K562 (cell line): ENCODE measurements around the gene CRACDL. TPM values are rescaled to one million over a fixed set of nuclear protein-coding genes. Genes with fewer than 3 reads are reported as not detected.

Experiments used
- ATAC-seq: fragments of 200-7000 bp; cut with Tn5 transposase; 3 replicates; pipeline ENCODE4 v1.9.1; 2020; ENCODE audit warnings: moderate library complexity
- BruUV-seq: library from RNA; stranded (reverse); fragments of 400-500 nt; replicated peaks from 2 replicates; lab custom pipeline; 2021; lab: Mats Ljungman, UMichigan
- CTCF ChIA-PET: fragments of 300-600 bp; formaldehyde crosslinking; extraction: SDS; loops from one replicate; lab custom pipeline; 2021; ENCODE audit warnings: low intra/inter-chr PET ratio; lab: Yijun Ruan, JAX
- POLR2A ChIA-PET: fragments of 300-600, 350-650 bp; sonication (Branson Sonifier 250); formaldehyde crosslinking; extraction: SDS; loops from one replicate; lab custom pipeline; 2021; ENCODE audit warnings: antibody characterized with exemption, inconsistent platforms; lab: Yijun Ruan, JAX
- DNase-seq, 4 experiments: peaks; one replicate each; pipeline versions ENCODE4 v3.0.0 to v3.0.0-alpha.2; 2011 to 2018; ENCODE audit warnings: low spot score in 3 of 4, mixed read lengths in 3 of 4; ENCODE audit errors: extremely low read depth in 1 of 4
- FAIRE-seq: peaks from 2 replicates; lab custom pipeline; 2011; peaks lifted over from hg19 to GRCh38; lab: Jason Lieb, UNC
- H2AFZ ChIP-seq: 2 replicates; pipeline ENCODE4 v1.6.0; 2011; ENCODE audit warnings: low read depth, low read length, control low read depth, inconsistent platforms
- H3K27ac ChIP-seq: fragments of 200-600 bp; 3 replicates; pipeline ENCODE4 v1.8.0; 2011; ENCODE audit warnings: low read depth, mild to moderate bottlenecking, control low read depth, inconsistent platforms, low read length, moderate library complexity, mixed read lengths; ENCODE audit errors: extremely low read depth
- H3K27me3 ChIP-seq, 2 experiments: fragments of 300-600 bp in 1 of 2; 2 replicates in 1 of 2; 3 replicates in 1 of 2; pipeline versions ENCODE4 v1.6.0 to v1.8.0; 2011; ENCODE audit warnings: inconsistent platforms in 2 of 2, low read length in 2 of 2, mild to moderate bottlenecking in 1 of 2, mixed read lengths in 1 of 2, moderate library complexity in 1 of 2; ENCODE audit not compliant: control insufficient read depth in 2 of 2, insufficient read depth in 2 of 2
- H3K36me3 ChIP-seq: fragments of 300-600 bp; 3 replicates; pipeline ENCODE4 v1.8.0; 2011; ENCODE audit warnings: mild to moderate bottlenecking, low read length, inconsistent platforms; ENCODE audit not compliant: control insufficient read depth, insufficient read depth
- H3K4me1 ChIP-seq, 2 experiments: fragments of 200-600 bp in 1 of 2; replicated peaks in 1 of 2; 2 replicates in 1 of 2; 3 replicates in 1 of 2; pipeline versions ENCODE4 v1.5.1 to v1.8.0; 2011; ENCODE audit warnings: inconsistent platforms in 2 of 2, low read length in 2 of 2, mild to moderate bottlenecking in 1 of 2, mixed read lengths in 1 of 2, moderate library complexity in 1 of 2; ENCODE audit not compliant: control insufficient read depth in 2 of 2, insufficient read depth in 2 of 2
- H3K4me2 ChIP-seq: 2 replicates; pipeline ENCODE4 v1.6.1; 2011; ENCODE audit warnings: low read length, control low read depth, inconsistent platforms, mixed read lengths; ENCODE audit not compliant: insufficient read depth
- H3K4me3 ChIP-seq: fragments of 200-600 bp; sonication (generic), shearing (Covaris generic); 2 replicates; pipeline ENCODE4 v1.5.1; 2016; ENCODE audit warnings: control low read depth, inconsistent platforms
- H3K79me2 ChIP-seq: fragments of 200-600 bp; 3 replicates; pipeline ENCODE4 v1.8.0; 2011; ENCODE audit warnings: low read length, inconsistent platforms; ENCODE audit not compliant: control insufficient read depth, insufficient read depth
- H3K9ac ChIP-seq, 2 experiments: 2 replicates each; pipeline versions ENCODE4 v1.6.0 to v1.6.1; 2011; ENCODE audit warnings: low read depth in 2 of 2, low read length in 2 of 2, control low read depth in 1 of 2, inconsistent platforms in 1 of 2, mild to moderate bottlenecking in 1 of 2, mixed read lengths in 1 of 2; ENCODE audit not compliant: insufficient read depth in 1 of 2
- H3K9me1 ChIP-seq: one replicate; pipeline ENCODE4 v1.6.0; 2011; ENCODE audit warnings: inconsistent platforms, mild to moderate bottlenecking, low read length, moderate library complexity; ENCODE audit not compliant: control insufficient read depth, insufficient read depth
- H3K9me3 ChIP-seq: replicated peaks from 2 replicates; pipeline ENCODE4 v1.5.1; 2011; ENCODE audit warnings: low read depth, low read length, inconsistent platforms; ENCODE audit not compliant: control insufficient read depth, insufficient read depth
- H4K20me1 ChIP-seq: replicated peaks from 2 replicates; pipeline ENCODE4 v1.6.1; 2011; ENCODE audit warnings: low read length, inconsistent platforms, mixed read lengths; ENCODE audit not compliant: control insufficient read depth, insufficient read depth
- GMEB1 ChIP-seq: fragments of 250-450 bp; sonication (Bioruptor Pico); IDR thresholded peaks from 2 replicates; pipeline ENCODE4 v1.4.0; 2020; ENCODE audit warnings: mild to moderate bottlenecking
- HDAC2 ChIP-seq: fragments of 450-650 bp; IDR thresholded peaks from 2 replicates; pipeline ENCODE4 v1.6.1; 2016; ENCODE audit warnings: mild to moderate bottlenecking
- KLF10 ChIP-seq: fragments of 250-450 bp; sonication (Bioruptor Pico); IDR thresholded peaks from 2 replicates; pipeline ENCODE4 v1.6.1; 2021; ENCODE audit warnings: matching md5 sums
- MAFK ChIP-seq: IDR thresholded peaks from 2 replicates; pipeline ENCODE4 v1.6.1; 2011; ENCODE audit warnings: low read length, improper control_type of control experiment
- NKRF ChIP-seq: fragments of 450-650 bp; IDR thresholded peaks from 2 replicates; pipeline ENCODE4 v1.6.1; 2016; ENCODE audit warnings: borderline replicate concordance
- RBM14 ChIP-seq: fragments of 200-400 bp; formaldehyde crosslinking; IDR thresholded peaks from 2 replicates; pipeline ENCODE4 v1.6.1; 2018; ENCODE audit warnings: low read depth, mild to moderate bottlenecking, low read length, moderate library complexity, borderline replicate concordance; ENCODE audit not compliant: insufficient read depth
- RHOXF2B ChIP-seq: fragments of 250-450 bp; sonication (Bioruptor Pico); conservative IDR thresholded peaks from 2 replicates; pipeline ENCODE4 v1.5.1; 2021
- SUPT5H ChIP-seq: fragments of 450-650 bp; IDR thresholded peaks from 2 replicates; pipeline ENCODE4 v1.6.1; 2016
- ZNF384 ChIP-seq: IDR thresholded peaks from 2 replicates; pipeline ENCODE4 v1.6.1; 2012; ENCODE audit warnings: low read depth, low read length, improper control_type of control experiment
- WGBS: fragments of 100-300 bp; shearing (Covaris generic); methylation state at CpG from one replicate; pipeline ENCODE4 v1.1.6; 2016; ENCODE audit warnings: low coverage, mixed read lengths; ENCODE audit not compliant: insufficient coverage; ENCODE audit errors: missing lambda C conversion rate; 5-methylcytosine and 5-hydroxymethylcytosine counted together
- in situ Hi-C: fragments of 300-500 bp; cut with MboI; formaldehyde crosslinking; loops from 4 replicates; pipeline ENCODE4 v1.15.0; 2018; ENCODE audit warnings: inconsistent platforms, mixed read lengths
- intact Hi-C: fragments of 100-400 bp; cut with micrococcal nuclease; formaldehyde crosslinking; loops from 2 replicates; pipeline ENCODE4 v1.14.2; 2022
- polyA plus RNA-seq, 8 experiments: library from polyadenylated mRNA; depleted of rRNA in 4 of 8; stranded (reverse) in 5 of 8; unstranded in 3 of 8; fragments of >200 nt; fragmentation: Nextera tagmentation in 2 of 8; fragmentation: Illumina TruSeq in 1 of 8; extraction: Ambion mirVana in 2 of 8; extraction: Trizol in 1 of 8; gene quantifications; 2 replicates each; pipeline versions ENCODE4 v1.2.1 to v1.2.3, GENCODE V29; 2011 to 2014; ENCODE audit warnings: inconsistent platforms in 1 of 8, missing spikeins in 1 of 8
- total RNA-seq, 7 experiments: library from RNA; depleted of rRNA in 6 of 7; stranded (reverse); fragments of >200 nt in 6 of 7; fragmentation: Illumina TruSeq in 2 of 7; extraction: Trizol in 2 of 7; gene quantifications; 2 replicates each; pipeline versions ENCODE4 v1.2.1 to v1.2.3, GENCODE V29; 2011 to 2021; ENCODE audit warnings: low replicate concordance in 1 of 7
- TF ChIP-seq, protein P1 (sequence below): fragments of 250-450 bp; sonication (Bioruptor Pico); IDR thresholded peaks from 2 replicates; pipeline ENCODE4 v1.9.0; 2021; ENCODE audit warnings: mild to moderate bottlenecking
- TF ChIP-seq, protein P2 (sequence below): fragments of 450-650 bp; IDR thresholded peaks from 2 replicates; pipeline ENCODE4 v1.6.1; 2017; ENCODE audit warnings: antibody characterized with exemption

CRACDL gene
- total and polyA plus RNA-seq, 9 of the 15 experiments (the other 6 are each of a cell fraction or from before 2014, with no cell fraction given) = not detected

DNA sequence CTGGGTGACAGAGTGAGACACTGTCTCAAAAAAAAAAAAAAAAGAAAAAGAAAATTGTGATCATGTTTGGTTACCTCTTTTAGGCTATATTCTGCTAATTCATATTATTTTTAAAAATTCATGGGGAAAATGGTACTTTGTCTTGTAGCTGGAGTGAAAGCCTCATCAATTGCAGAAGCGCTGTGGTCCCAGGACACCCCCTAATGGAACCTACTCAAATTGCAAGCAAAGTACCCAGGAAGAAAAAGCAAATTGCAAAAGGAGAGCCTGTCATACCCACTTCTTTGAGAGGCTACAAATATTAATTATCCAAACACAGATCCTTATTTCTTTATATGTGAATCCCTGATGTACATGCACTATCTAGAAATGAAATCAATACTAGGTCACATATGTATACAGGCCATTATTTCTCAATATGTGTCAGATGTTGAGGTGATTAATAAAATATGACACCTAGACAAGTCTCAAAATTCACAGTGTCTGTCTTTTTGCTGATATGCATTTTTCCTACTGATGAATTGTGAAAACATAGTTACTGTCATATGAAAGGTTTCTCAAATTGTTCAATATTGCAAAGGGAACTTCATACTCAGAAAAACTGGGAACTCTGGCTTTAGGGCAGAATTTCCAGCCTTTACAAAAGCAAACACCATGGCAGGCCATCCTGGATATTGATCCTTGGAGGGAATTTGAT, 12.6 kb downstream of the CRACDL start (continued):
- TF ChIP-seq RBM14 = no peak

GRCh38 chr2:98921062-98921461, 15.0 kb downstream of the CRACDL start:
- Histone ChIP-seq H3K4me2 (no peak overlapping the region), H3K4me3 (no peak overlapping the region), H3K36me3 (no peaks in the 10 kb centered on the region), H3K9me1 (no peaks in the 10 kb centered on the region), H4K20me1 (no peaks in the 10 kb centered on the region), H3K4me1 (no peaks in the 10 kb centered on the region), H3K9ac (no peak overlapping the region), H3K27me3 (no peaks in the 10 kb centered on the region; a peak in 2 of 5 replicates), H2AFZ (no peak overlapping the region), H3K27ac (no peak overlapping the region), H3K79me2 (no peaks in the 10 kb centered on the region), H3K9me3 (0 out of 2 replicates have a peak, but pooled peaks cover 2% of the 10 kb centered on the region)
- in situ Hi-C loops = no loop called here
- WGBS = 5% methylated on average over 8 of the region's 9 CpGs
- ChIA-PET POLR2A (no interaction called here), CTCF (no interaction called here)
- BruUV-seq = no TSS peak
- ATAC-seq = no peak
- DNase-seq = no peak
- no peak for FAIRE-seq
- intact Hi-C loops = no loop called here
- TF ChIP-seq, protein P1, sequence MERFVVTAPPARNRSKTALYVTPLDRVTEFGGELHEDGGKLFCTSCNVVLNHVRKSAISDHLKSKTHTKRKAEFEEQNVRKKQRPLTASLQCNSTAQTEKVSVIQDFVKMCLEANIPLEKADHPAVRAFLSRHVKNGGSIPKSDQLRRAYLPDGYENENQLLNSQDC (CRISPR knock-in tag) = no peak
- TF ChIP-seq GMEB1 (CRISPR knock-in tag) (no peak), MAFK (no peak), SUPT5H (no peak), HDAC2 (no peak), KLF10 (CRISPR knock-in tag) (no peak), NKRF (no peak), RHOXF2B (CRISPR knock-in tag) (no peak), ZNF384 (no peak)
- TF ChIP-seq, protein P2, sequence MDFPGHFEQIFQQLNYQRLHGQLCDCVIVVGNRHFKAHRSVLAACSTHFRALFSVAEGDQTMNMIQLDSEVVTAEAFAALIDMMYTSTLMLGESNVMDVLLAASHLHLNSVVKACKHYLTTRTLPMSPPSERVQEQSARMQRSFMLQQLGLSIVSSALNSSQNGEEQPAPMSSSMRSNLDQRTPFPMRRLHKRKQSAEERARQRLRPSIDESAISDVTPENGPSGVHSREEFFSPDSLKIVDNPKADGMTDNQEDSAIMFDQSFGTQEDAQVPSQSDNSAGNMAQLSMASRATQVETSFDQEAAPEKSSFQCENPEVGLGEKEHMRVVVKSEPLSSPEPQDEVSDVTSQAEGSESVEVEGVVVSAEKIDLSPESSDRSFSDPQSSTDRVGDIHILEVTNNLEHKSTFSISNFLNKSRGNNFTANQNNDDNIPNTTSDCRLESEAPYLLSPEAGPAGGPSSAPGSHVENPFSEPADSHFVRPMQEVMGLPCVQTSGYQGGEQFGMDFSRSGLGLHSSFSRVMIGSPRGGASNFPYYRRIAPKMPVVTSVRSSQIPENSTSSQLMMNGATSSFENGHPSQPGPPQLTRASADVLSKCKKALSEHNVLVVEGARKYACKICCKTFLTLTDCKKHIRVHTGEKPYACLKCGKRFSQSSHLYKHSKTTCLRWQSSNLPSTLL = no peak
